Sigmoid colon (tissue), 7 donors: ENCODE measurements around the gene PREX1. TPM values are rescaled to one million over a fixed set of nuclear protein-coding genes. Genes with fewer than 3 reads are reported as not detected.

ENCODE experiments used
- DNase-seq: peaks from one replicate; pipeline ENCODE4 v3.0.0-alpha.2; 2019
- H3K27ac ChIP-seq, 4 donors: fragments of 200-600 bp; sonication (generic); one replicate each; pipeline ENCODE4 v1.5.1; 2016 to 2019; ENCODE audit warnings: mild to moderate bottlenecking in 1 of 4
- H3K27me3 ChIP-seq, 3 donors: fragments of 200-600 bp; sonication (generic); one replicate each; pipeline ENCODE4 v1.5.1; 2019; ENCODE audit warnings: mild to moderate bottlenecking in 1 of 3
- H3K36me3 ChIP-seq, 4 donors: fragments of 200-600 bp; sonication (generic); one replicate each; pipeline ENCODE4 v1.5.1; 2016 to 2019
- H3K4me1 ChIP-seq, 4 donors: fragments of 200-600 bp; sonication (generic); one replicate each; pipeline ENCODE4 v1.5.1; 2017 to 2019
- H3K4me3 ChIP-seq, 4 donors: fragments of 200-600 bp; sonication (generic); one replicate each; pipeline ENCODE4 v1.5.1; 2017 to 2019; ENCODE audit warnings: mild to moderate bottlenecking in 2 of 4, moderate library complexity in 1 of 4
- H3K9me3 ChIP-seq, 4 donors: fragments of 200-600 bp in 3 of 4; sonication (generic) in 3 of 4; one replicate each; pipeline versions ENCODE4 v1.5.1 to v1.6.1; 2013 to 2019
- CTCF ChIP-seq, 4 experiments: fragments of 450-650 bp in 3 of 4; fragments of 200-600 bp in 1 of 4; IDR thresholded peaks; one replicate each; pipeline ENCODE4 v1.5.1; 2016 to 2019; ENCODE audit warnings: antibody characterized with exemption in 4 of 4, mild to moderate bottlenecking in 3 of 4, moderate library complexity in 2 of 4
- EP300 ChIP-seq, 4 donors: sonication (generic); formaldehyde crosslinking; IDR thresholded peaks; one replicate each; pipeline ENCODE4 v1.6.1; 2017; ENCODE audit warnings: antibody characterized with exemption in 4 of 4
- POLR2A ChIP-seq, 2 donors: fragments of 450-650 bp; IDR thresholded peaks; one replicate each; pipeline ENCODE4 v1.6.1; 2016; ENCODE audit warnings: antibody characterized with exemption in 2 of 2, mild to moderate bottlenecking in 2 of 2, moderate library complexity in 2 of 2
- POLR2AphosphoS5 ChIP-seq, 4 donors: sonication (generic); formaldehyde crosslinking; IDR thresholded peaks; one replicate each; pipeline ENCODE4 v1.6.1; 2017; ENCODE audit warnings: antibody characterized with exemption in 4 of 4
- WGBS, 2 donors: extraction: QIAGEN DNeasy Blood & Tissue Kit; methylation state at CpG; one replicate each; pipeline ENCODE4 v1.1.7; 2013; 5-methylcytosine and 5-hydroxymethylcytosine counted together
- intact Hi-C: fragments of 100-400 bp; cut with DNase I; formaldehyde crosslinking; loops from one replicate; pipeline ENCODE4 v1.15.1; 2023
- polyA plus RNA-seq, 3 donors: library from polyadenylated mRNA; stranded (reverse); fragments of 200-250 nt; gene quantifications; one replicate each; pipeline ENCODE4 v1.2.3, GENCODE V29; 2013
- total RNA-seq, 4 donors: library from RNA; depleted of rRNA; stranded (reverse); fragments of >200 nt; gene quantifications; one replicate each; pipeline ENCODE4 v1.1.0, GENCODE V29; 2016
- donor health status: healthy with polysubstance abuse.
- donor health status: Bipolar disorder and iron deficiency.
- donor health status: healthy.

The PREX1 gene
- total and polyA plus RNA-seq, 7 donors = 5.4 to 22.9 (median 15.5) TPM

GRCh38 chr20:48667481-48667880 lies 160.3 kb downstream of the PREX1 start:
- DNase-seq = no peak
- 92 to 95% methylated on average over 6 of the region's 6 CpGs for WGBS, 2 donors
- H3K4me1 ChIP-seq = no peaks in the 10 kb centered on the region
- TF ChIP-seq EP300 (IDR thresholded peaks at IDR 0.05) = no peak
- TF ChIP-seq POLR2A (IDR thresholded peaks at IDR 0.05) = no peak
- TF ChIP-seq POLR2AphosphoS5 (IDR thresholded peaks at IDR 0.05) = no peak
- TF ChIP-seq CTCF (IDR thresholded peaks at IDR 0.05) = no peak
- peaks cover 0 to 3% (median 0%) of the 10 kb centered on the region in 4 donors for H3K9me3 ChIP-seq
- H3K4me3 ChIP-seq = no peak overlapping the region
- no peak overlapping the region for H3K27ac ChIP-seq
- intact Hi-C loops = no loop called here
- H3K27me3 ChIP-seq = no peaks in the 10 kb centered on the region
- no peaks in the 10 kb centered on the region for H3K36me3 ChIP-seq

GRCh38 chr20:48665785-48666184 lies 162.0 kb downstream of the PREX1 start:
- H3K36me3 ChIP-seq = no peaks in the 10 kb centered on the region
- no peak for DNase-seq
- TF ChIP-seq POLR2A (IDR thresholded peaks at IDR 0.05) (no peak), POLR2AphosphoS5 (IDR thresholded peaks at IDR 0.05) (no peak), EP300 (IDR thresholded peaks at IDR 0.05) (no peak), CTCF (IDR thresholded peaks at IDR 0.05) (no peak)
- no peaks in the 10 kb centered on the region for H3K4me1 ChIP-seq
- WGBS, 2 donors = 96 to 97% methylated on average over 8 of the region's 8 CpGs
- H3K4me3 ChIP-seq = no peak overlapping the region
- intact Hi-C loops = no loop called here
- no peak overlapping the region for H3K27ac ChIP-seq
- no peaks in the 10 kb centered on the region for H3K27me3 ChIP-seq
- no peaks in the 10 kb centered on the region for H3K9me3 ChIP-seq

- no peaks in the 10 kb centered on the region for H3K27me3 ChIP-seq
- no peaks in the 10 kb centered on the region for H3K4me1 ChIP-seq
- DNase-seq = no peak
- TF ChIP-seq CTCF (IDR thresholded peaks at IDR 0.05) (no peak), POLR2AphosphoS5 (IDR thresholded peaks at IDR 0.05) (no peak), POLR2A (IDR thresholded peaks at IDR 0.05) (no peak), EP300 (IDR thresholded peaks at IDR 0.05) (no peak)
- intact Hi-C loops = no loop called here
- no peaks in the 10 kb centered on the region for H3K9me3 ChIP-seq
- no peaks in the 10 kb centered on the region for H3K36me3 ChIP-seq
- no peak overlapping the region for H3K27ac ChIP-seq
- 73 to 89% methylated on average over 6 of the region's 6 CpGs for WGBS, 2 donors
- H3K4me3 ChIP-seq = no peak overlapping the region
Measured at GRCh38 chr20:48662711-48663110, 165.1 kb downstream of the PREX1 start.

GRCh38 chr20:48661575-48662455 lies 166.0 kb downstream of the PREX1 start:
- no peak overlapping the region for H3K27ac ChIP-seq
- no peak overlapping the region for H3K4me3 ChIP-seq
- no peak for DNase-seq
- H3K36me3 ChIP-seq = peaks cover 0 to 5% (median 0%) of the 10 kb centered on the region in 4 donors
- 80 to 82% methylated on average over 14 of the region's 14 CpGs for WGBS, 2 donors
- H3K9me3 ChIP-seq = no peaks in the 10 kb centered on the region
- no peaks in the 10 kb centered on the region for H3K4me1 ChIP-seq
- no peaks in the 10 kb centered on the region for H3K27me3 ChIP-seq
- intact Hi-C loops = no loop called here
- TF ChIP-seq EP300 (IDR thresholded peaks at IDR 0.05) (no peak), POLR2AphosphoS5 (IDR thresholded peaks at IDR 0.05) (no peak), POLR2A (IDR thresholded peaks at IDR 0.05) (no peak), CTCF (IDR thresholded peaks at IDR 0.05) (no peak)
